Stimulated activated CD4-positive, alpha-beta T cell treated with anti-CD3 and anti-CD28 coated beads, TNF-alpha, amount 100 ng/mL, for 1 hour (primary cell): ENCODE measurements around the gene CD300LB.

Source experiments
- DNase-seq, 3 donors: peaks; one replicate each; pipeline ENCODE4 v3.0.0-alpha.2; 2020; ENCODE audit warnings: low read depth in 3 of 3, low spot score in 1 of 3

The CD300LB gene

DNA sequence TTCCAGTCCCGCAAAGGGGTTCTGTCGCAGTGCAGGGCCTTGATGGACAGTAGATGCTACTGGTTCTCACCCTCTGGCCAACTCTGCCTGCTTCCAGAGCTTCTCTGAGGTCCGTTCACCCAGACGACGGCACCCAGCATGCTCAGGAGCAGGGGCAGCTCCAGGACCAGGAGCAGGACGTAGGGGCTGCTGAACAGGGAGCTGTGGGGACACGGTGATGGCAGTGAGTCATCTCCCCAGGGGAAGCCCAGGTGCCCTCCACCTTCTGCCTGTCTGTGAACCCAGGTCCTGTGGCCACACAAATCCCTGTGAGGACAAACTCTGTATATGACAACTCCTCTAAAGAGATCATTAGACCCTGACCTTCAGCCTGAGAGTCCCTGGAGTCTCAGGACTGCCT lies 18.1 kb upstream of the CD300LB start:
- DNase-seq, result no peak

DNA sequence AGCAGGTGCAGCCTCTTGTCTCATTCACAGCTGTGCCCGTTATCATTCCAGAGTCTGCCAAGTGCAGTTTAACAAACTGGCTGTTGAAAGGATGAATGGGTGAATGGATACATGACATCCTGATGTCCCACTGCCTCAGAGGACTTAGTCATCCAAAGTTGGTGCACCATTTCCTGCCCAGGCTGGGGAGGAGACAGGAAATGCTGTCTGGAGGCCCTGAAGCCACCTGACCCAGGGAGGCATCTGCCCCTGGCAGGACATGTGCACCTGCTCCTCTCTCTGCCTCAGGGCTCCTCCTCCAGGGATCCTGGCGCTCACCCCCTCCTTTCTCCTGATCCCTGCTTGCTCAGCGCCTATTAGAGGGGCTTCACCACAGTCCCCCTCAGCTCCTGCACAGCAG lies 16.5 kb upstream of the CD300LB start:
- no peak for DNase-seq

DNA sequence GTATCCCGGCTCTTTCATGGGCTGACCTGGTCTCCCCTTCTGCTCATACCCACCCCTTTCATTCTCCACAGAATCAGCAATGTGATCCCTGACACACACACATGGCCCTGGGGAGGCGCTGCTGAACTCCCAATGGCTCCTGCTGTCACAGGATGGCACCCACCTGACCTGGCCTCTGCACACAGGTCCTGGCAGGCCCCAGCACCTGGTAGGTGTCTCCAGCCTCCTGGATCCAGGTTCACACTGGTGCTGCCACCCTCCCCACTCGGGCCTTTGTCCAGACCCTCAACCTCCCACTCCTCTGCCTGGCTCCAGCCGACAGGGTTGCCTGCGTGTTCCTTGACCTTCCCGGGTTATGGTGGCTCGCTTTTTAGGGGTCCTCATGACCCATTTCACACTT lies 16.0 kb upstream of the CD300LB start:
- DNase-seq, result no peak

DNA sequence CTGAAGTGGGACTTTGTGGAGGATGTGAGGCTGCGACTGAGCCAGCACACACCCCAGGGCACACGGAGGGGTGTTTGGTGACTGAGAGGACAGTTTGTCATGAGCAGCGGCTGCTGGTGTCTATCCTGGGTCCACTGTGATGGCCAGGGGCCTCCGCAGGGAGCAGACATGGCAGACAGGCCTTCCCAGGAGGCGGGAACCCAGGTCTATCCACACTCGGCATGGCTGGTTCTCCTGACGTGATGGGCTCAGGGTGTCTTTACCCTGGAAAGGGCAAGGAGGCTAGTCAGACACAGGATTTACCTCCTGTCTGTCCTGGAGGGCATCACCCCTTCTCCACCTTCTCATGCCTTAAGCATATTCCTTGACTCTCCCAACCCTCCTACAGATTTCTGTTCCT lies 15.3 kb upstream of the CD300LB start:
- no peak for DNase-seq

DNA sequence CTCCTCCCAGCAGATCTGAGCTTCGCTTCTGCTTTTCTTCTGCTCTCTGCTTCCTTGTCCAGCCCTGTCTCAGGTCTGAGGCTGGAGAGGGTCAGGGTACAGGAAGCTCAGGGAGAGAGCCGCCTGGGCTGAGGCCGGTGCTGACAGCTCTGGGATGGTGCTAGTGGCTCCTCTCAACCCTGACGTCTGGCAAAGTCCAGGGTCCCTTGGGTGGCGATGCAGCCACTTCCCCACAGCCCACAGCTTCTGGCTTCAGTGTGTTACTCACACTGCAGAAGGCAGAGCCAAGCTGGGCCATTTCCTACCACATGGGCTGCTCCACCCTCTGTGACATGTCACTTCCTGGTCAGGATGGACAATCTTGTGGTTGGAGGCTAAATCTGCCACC lies 14.6 kb upstream of the CD300LB start, which contains the start of gene CD300C:
TSS of gene CD300C (minus strand) at position 273 of the 388 bp plus-strand sequence. CDS start 333 bp downstream, outside the sequence.
- DNase-seq, result no peak

DNA sequence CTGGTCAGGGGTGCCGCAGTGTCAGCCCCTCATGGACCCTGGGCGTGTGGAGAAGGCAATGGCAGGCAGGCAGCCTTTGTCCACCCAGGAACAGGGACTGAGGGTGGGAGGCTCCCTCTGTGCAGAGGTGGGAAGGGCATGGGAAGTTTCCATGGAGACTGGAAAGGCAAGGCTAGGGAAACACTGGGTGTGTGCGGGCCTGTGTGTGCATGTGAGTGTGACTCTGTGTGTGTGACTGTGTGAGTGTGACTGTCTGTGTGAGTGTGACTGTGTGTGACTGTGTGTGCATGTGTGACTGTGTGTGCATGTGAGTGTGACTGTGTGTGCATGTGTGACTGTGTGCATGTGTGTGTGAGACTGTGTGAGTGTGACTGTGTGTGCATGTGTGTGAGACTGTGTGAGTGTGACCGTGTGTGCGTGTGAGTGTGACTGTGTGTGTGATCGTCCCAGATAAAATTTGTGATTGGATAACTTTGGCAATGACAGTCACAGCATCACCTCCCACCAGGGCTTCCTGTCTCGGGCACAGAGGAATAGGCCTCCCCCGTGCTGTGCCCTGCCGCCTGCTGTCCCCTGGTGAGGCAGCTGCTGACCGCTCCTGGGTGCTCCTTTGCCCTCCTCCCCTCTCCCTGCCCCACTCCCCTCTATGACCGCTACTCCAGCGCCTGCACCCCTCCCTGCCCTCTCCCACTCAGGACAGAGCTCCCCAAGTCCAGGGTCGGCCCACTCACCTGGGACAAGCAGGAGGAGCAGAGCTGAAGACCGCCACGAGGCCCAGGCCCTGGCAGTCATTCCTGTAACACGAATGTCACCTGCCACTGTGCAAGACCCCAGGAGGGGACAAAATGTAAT lies 13.9 kb upstream of the CD300LB start:
- no peak for DNase-seq

DNA sequence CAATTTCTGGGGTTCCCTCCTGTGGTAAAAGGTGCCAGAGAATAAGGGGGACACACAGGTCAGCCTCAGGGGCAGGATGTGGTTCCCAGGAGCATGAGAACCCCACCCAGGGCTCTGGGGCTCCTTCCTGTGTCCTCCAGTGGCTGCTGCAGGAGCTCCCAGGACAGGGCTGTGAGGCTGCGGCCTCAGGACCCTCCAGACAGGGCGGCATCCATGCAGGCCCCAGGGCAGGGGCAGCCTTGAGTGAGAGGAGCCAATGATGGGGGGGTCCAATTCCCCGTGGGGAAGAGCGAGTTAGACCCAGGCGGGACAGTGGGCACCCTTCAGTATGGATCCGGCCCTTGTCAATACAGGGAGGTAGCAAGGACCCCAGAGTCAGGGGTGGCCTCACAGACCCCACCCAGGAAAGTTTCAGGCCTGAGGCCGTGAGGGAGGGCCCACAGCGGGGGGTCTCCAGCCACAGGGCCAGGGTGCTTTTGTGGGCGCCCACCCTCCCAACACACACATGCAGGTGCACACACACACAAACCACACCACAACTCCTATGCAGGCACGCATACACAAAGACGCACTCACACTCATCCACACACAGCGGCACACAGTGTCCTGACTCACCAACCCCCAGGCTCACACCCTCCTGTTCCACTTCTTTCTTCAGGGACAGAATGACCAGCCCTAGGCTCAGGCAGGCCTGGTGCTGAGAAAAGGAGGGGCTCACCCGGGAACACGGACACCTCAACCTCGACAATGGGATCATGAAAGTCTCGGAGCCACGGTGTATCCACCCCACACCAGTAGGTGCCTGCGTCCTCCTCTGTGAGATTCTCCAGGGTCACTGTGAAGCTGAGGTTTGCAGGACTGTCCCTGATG lies 12.9 kb upstream of the CD300LB start:
- no peak for DNase-seq

DNA sequence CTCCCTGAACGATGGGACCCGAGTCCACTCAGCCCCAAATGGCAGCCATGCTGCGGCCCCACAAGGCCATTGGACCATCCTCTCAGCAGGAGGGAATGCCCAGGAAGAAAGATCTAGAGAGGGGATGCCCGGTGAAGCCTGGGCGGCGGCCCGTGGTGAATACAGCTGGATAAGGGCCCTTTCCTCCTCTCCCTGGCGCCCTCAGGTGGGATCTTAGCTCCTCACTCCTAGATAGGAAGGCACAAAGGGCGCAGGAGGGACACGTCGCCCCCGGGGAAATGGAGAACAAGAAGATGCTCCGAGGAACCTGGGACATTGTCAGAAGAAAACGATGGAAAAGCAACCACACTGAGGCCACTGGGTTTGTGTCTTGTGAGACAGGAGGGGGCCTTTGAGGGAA lies 12.1 kb upstream of the CD300LB start:
- DNase-seq, result no peak

DNA sequence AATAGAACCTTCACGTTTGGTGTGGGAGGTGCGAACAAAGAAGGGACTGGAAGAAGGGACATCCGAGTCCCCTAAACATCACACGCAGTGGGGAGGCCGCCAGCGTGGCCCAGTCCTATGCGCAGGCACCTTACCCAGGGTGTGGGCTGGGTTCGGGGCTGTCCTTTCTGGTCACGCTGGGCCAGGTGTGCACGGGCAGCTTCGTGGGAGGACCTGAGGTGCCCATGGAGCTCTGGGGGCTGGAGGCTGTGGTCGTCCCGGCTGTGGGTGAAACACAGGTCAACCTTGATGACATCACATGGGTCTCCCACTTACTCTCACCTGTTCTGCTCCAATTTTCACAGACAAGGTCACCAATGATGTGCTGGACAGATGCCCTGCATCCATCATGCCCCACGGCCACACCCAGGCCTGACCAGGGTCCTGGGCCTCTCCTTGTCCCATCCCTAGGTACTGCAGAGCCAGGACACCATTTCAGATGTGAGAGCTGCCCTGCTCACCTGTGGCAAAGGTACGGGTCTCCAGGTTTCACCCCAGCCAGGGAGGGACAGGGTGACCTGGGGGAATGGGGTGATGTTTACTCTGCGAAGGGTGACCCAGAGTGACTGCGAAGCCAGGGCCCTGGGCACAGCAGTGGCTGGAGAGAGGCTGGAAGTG lies 11.6 kb upstream of the CD300LB start:
- no peak for DNase-seq

DNA sequence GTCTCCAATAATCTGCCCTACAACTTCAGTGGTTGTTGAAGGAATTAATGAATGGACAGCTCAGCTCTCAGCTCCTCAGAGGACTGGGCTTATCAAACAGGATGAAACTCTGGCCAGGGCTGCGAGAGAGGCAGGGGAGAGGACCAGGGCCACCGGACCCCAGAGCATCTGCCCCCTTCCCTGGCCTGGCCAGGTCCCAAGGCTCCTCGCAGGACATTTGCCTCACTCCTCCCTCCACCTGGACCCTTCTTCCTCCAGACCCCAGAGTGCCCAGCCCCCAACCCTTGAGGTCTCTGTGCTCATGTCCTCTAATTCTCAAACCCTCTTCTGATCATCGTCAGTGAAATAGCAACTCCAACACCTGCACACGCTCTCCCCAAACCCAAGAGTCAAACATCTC lies 10.9 kb upstream of the CD300LB start:
- DNase-seq, result no peak

DNA sequence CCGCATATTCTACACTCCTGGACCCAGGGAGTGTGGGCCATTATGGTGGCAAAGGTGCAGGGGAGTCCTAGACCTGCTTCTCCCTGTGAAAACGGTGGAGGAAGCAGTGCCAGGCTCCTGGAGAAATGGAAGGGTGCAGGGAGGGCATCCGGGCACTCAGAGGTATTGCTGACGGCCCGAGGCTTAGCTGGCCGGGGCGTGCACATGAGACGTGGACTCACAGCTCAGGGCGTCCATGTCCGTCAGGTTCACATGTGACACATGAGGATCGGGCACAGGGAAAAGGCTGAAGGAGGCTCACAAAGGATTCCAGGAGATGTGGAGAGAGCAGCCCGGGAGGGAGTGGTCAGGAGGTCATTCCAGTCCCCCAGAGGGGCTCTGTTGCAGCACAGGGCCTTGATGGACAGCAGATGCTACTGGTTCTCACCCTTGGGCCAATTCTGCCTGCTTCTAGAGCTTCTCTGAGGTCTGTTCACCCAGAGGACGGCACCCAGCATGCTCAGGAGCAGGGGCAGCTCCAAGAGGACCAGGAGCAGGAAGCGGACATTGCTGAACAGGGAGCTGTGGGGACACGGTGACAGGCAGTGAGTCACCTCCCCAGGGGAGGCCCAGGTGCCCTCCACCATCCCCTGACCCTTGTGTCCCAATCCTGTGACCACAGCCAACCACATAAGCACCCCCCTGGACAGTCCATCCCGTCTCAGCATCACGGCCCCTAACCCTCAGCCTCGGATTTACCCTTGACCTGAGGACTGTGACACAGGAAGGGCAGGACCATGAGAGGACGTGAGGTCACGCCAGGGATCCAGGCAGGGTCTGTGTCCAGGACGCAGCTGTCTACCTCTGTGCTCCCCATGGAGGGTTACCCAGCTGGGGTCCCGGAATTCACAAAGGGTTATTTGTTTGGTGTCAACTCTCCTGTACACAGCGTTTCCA lies 10.2 kb upstream of the CD300LB start:
- DNase-seq, result no peak

DNA sequence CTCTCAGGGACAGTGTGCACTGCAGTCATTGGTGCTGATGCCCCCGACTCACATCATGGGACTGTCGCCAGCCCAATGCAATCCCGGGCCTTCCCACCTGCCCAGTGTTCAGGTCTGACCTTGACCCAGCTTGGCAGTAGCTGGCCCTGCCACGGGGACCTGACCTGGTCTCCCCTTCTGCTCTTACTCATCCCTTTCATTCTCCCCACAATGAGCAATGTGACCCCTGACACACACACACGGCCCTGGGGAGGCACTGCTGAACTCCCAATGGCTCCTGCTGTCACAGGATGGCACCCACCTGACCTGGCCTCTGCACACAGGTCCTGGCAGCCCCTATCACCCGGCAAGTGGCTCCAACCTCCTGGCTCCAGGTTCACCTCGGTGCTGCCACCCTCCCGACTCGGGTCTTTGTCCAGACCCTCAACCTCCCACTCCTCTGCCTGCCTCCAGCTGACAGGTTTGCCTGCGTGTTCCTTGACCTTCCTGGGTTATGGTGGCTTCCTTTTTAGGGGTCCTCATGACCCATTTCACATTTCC lies 8.1 kb upstream of the CD300LB start:
- DNase-seq, result no peak

DNA sequence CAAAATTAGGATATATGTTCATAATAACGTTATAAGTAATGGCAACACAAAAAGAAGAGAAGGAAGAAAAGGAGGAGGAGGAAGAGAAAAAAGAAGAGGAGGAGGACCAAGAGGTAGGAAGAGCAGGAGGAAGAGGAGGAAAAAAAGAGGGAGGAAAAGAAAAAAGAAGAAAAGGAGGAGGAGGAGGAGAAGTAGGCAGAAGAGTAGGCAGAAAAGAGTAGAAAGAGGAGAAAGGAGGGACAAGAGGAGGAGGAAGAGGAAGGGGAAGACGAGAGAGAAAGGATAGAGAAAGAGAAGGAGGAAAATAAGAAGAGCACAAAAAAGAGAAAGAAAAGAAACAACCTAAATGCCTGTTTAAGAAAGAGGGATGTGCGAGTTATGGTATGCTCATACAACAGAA lies 5.6 kb upstream of the CD300LB start:
- no peak for DNase-seq

DNA sequence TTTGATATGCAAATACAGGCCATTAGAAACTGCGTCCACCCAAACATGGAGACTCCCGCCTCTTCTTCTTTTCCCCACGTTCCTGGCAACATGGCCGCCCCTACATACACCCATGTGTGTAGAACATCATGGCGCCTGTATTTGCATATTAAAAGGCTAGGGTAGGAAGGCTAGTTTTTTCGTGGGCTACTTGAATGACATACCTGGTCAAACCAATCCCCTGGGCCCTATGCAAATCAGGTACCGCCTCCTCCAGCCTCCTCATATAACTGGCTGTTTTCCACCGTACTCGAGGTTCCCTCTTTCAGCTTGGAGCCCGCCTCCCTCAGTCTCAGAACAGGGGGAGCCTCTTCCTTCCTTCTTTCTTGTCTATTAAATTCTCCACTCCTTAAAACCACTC lies 840 bp upstream of the CD300LB start:
- no peak for DNase-seq

DNA sequence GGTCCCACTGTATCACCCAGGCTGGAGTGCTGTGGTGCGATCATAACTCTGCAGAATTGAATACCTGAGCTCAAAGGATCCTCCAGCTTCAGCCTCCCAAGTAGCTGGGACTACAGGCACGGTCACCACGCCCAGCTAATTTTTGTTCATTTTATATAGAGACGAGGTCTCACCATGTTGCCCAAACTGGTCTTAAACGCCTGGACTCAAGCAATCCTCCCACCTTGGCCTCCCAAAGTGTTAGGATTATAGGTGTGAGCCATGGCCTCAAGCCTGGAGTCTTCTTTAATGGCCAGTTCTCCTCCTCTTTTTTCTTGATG lies 484 bp downstream of the CD300LB start:
- DNase-seq, result no peak

DNA sequence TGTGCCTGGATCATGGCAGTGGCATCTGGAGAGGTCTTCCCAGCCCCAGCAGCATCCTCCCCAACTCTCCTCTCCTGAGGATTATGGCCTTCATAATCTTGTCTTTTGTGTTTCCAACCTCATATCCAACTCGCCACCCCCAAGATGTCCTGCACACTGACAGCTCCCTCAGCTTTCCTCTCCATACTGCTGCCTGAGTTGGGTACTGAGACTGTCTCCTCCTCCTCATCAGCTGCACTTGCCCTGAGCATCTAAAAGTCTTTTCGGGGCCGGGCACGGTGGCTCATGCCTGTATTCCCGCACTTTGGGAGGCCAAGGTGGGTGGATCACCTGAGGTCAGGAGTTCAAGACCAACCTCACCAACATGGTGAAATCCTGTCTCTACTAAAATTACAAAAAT lies 2.0 kb downstream of the CD300LB start:
- no peak for DNase-seq

DNA sequence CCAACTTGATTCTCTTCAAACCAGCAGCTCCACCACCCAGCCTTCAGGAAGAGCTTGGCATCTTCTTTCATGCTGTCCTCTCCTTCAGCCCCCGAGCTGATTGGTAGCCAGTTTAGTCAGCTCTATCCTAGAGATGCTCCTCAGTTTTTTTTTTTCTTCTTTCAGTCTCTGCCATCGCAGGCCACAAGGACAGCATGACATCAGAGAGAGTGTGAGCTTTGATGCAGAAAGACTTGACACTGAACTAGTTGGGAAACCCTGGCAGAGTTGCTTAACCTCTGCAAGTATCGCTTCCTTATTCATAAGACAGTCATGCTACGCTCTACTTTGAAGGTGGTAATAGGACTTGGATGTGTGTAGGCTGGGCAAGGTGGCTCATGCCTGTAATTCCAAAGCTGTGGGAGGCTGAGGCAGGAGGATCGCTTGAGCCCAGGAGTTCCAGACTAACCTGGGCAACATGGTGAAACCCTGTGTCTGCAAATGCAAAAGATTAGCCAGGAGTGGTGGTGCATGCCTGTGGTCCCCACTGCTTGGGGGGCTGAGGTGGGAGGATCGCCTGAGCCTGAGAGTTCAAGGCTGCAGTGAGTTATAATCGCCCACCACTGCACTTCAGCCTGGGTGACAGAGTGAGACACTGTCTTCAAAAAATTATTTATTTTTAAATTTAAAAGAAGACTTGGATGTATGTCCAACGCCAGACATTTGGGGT lies 2.6 kb downstream of the CD300LB start:
- DNase-seq, result no peak

DNA sequence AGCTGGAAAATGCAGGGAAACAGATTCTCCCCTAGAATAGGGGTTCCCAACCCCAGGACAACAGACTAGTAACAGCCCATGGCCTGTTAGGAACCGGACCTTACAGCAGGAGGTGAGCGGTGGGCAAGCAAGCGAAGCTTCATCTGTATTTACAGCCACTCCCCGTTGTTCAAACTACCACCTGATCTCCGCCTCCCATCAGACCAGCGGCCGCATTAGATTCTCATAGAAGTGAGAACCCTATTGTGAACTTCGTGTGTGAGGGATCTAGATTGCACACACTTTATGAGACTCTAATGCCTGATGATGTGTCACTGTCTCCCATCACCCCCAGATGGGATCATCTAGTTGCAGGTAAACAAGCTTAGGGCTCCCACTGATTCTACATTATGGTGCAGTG lies 3.5 kb downstream of the CD300LB start:
- no peak for DNase-seq

DNA sequence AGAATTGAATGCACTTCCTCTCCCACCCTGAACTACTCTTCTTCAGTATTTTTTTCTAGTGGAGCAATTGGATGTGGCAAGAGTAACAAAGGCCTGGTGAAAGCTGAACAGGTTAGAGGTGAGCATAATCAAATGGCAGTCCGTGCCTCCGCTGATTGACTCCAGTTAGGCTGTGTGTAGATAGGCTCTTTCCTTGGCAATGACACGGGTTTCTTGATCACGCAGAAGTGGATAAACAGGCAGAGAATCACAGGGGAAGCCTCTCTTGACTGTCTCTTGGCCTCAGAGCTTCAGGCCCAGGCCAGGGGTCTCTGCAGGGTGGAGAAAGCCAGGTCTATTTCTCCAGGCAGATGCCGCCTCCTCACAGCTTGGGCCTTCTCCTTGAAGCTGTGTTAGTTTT lies 4.2 kb downstream of the CD300LB start:
- DNase-seq, result no peak

DNA sequence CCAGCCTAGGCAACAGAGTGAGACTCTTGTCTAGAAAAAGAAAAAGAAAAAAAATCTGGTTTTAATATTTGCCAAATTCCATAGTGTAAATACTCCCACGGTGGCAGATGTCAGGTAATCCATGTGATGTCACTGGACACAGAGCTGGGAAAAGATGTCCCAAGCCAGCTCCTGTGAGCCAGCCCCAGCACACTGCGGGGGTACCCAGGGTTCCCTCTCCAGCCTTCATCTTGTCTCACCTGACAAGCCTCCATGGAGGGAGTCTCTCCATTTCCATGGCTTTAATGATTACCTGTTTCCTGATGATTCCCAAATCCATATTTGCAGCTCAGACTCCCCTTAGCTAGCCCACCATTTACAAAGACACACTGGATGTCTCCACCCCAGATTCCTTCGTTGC lies 4.6 kb downstream of the CD300LB start:
- no peak for DNase-seq
